ENCODE measurements around the gene CDK10.

DNA sequence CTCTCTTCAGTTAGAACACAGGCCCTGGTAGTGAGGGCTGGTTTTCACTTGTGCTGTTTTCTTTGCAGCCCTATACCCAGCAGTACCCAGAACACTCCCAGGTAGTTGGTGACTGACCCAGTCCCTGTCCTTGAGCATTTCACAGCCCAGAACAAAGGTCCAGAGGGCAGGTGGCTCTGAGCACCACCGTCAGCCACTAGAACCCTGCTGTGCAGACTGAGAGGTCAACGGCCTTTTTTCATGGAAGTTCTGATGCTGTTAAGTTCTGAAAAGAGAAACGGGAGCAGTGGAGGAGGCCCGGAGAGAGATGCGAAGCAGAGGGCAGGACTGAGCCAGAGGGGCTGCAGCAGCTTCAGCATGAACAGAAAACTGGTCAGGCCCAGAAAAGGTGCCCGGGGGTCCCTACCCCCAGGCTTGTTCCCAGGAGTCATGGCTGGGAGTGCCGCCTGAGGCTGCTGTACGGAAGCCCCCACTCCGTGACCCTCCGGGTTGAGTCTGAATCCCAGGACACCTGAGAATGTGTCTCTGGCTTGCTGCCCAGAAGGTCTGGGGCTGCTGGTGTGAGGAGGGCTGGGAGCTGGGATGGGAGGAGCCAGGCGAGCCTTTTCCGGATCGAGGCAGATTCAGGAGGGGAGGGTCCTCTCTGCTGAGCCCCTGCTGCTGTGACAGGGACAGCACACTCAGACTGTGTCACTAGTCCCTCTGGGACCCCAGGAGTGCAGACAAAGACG, 43.5 kb downstream of the CDK10 start:
- TF ChIP-seq, protein P1, sequence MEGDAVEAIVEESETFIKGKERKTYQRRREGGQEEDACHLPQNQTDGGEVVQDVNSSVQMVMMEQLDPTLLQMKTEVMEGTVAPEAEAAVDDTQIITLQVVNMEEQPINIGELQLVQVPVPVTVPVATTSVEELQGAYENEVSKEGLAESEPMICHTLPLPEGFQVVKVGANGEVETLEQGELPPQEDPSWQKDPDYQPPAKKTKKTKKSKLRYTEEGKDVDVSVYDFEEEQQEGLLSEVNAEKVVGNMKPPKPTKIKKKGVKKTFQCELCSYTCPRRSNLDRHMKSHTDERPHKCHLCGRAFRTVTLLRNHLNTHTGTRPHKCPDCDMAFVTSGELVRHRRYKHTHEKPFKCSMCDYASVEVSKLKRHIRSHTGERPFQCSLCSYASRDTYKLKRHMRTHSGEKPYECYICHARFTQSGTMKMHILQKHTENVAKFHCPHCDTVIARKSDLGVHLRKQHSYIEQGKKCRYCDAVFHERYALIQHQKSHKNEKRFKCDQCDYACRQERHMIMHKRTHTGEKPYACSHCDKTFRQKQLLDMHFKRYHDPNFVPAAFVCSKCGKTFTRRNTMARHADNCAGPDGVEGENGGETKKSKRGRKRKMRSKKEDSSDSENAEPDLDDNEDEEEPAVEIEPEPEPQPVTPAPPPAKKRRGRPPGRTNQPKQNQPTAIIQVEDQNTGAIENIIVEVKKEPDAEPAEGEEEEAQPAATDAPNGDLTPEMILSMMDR (IDR thresholded peaks at IDR 0.05) = no peak
- no peak for TF ChIP-seq POLR2AphosphoS5 (IDR thresholded peaks at IDR 0.05; ENCODE audit: insufficient read depth in 1 of 2, low read depth in 1 of 2)
